GM18507 (cell line): ENCODE measurements around the gene IMMP2L.
A peak's percentile ranks its signal among the peaks of the same experiment; 100 is the strongest.
"Not testable (repeated sequence)": the region's sequence is repeated elsewhere in the genome, so short reads cannot be mapped to it uniquely, and the experiment has no call there.

Experiments
- DNase-seq: peaks from one replicate; pipeline ENCODE4 v3.0.0; 2011; ENCODE audit warnings: low read depth; ENCODE audit not compliant: insufficient read length; ENCODE audit errors: extremely low spot score
- FAIRE-seq: peaks from 2 replicates; lab custom pipeline; 2011; peaks lifted over from hg19 to GRCh38; lab: Jason Lieb, UNC

Gene IMMP2L

GRCh38 chr7:110944966-110945644 is 617.2 kb downstream of the IMMP2L start:
- DNase-seq (no peak), FAIRE-seq (no peak)

- DNase-seq (no peak), FAIRE-seq (peak; percentile 5)
Measured at GRCh38 chr7:110944448-110944847, 617.8 kb downstream of the IMMP2L start.

- FAIRE-seq (no peak), DNase-seq (no peak)
Measured at GRCh38 chr7:110943701-110944345, 618.5 kb downstream of the IMMP2L start.

- FAIRE-seq = no peak
Measured at GRCh38 chr7:110941385-110941784, 620.9 kb downstream of the IMMP2L start.

GRCh38 chr7:110940756-110941155 is 621.5 kb downstream of the IMMP2L start:
- no peak for DNase-seq
- FAIRE-seq = no peak

More at GRCh38 chr7:110941385-110941784, 620.9 kb downstream of the IMMP2L start:
- DNase-seq = no peak

GRCh38 chr7:110938165-110938564 is 624.1 kb downstream of the IMMP2L start:
- no peak for DNase-seq
- FAIRE-seq = no peak

GRCh38 chr7:110936665-110937064 is 625.6 kb downstream of the IMMP2L start:
- not testable (repeated sequence) for FAIRE-seq, DNase-seq

GRCh38 chr7:110929480-110930249 is 632.6 kb downstream of the IMMP2L start:
- no peak for DNase-seq
- FAIRE-seq = no peak

- DNase-seq (no peak), FAIRE-seq (no peak)
Measured at GRCh38 chr7:110922906-110923305, 639.4 kb downstream of the IMMP2L start.

- DNase-seq (no peak), FAIRE-seq (no peak)
Measured at GRCh38 chr7:110921595-110922151, 640.6 kb downstream of the IMMP2L start.

GRCh38 chr7:110918949-110919548 is 643.2 kb downstream of the IMMP2L start:
- peak; percentile 70 for FAIRE-seq

GRCh38 chr7:110914263-110914662 is 648.0 kb downstream of the IMMP2L start:
- FAIRE-seq (peak; percentile 29), DNase-seq (no peak)

More at GRCh38 chr7:110918949-110919548, 643.2 kb downstream of the IMMP2L start:
- DNase-seq = no peak

- DNase-seq (no peak), FAIRE-seq (no peak)
Measured at GRCh38 chr7:110911632-110912031, 650.7 kb downstream of the IMMP2L start.

- FAIRE-seq = no peak
- DNase-seq = no peak
Measured at GRCh38 chr7:110909117-110909516, 653.2 kb downstream of the IMMP2L start.

GRCh38 chr7:110905773-110906566 is 656.3 kb downstream of the IMMP2L start:
- FAIRE-seq (no peak), DNase-seq (no peak)

- DNase-seq (no peak), FAIRE-seq (no peak)
Measured at GRCh38 chr7:110898516-110898915, 663.8 kb downstream of the IMMP2L start.

- FAIRE-seq (no peak), DNase-seq (no peak)
Measured at GRCh38 chr7:110897538-110897937, 664.8 kb downstream of the IMMP2L start.

GRCh38 chr7:110894111-110894510 is 668.2 kb downstream of the IMMP2L start:
- DNase-seq (no peak), FAIRE-seq (no peak)

GRCh38 chr7:110891197-110891596 is 671.1 kb downstream of the IMMP2L start:
- FAIRE-seq (no peak), DNase-seq (no peak)
